ENCODE measurements around the gene PSEN1. TPM values are rescaled to one million over a fixed set of nuclear protein-coding genes. Genes with fewer than 3 reads are reported as not detected.
A peak's percentile ranks its signal among the peaks of the same experiment; 100 is the strongest.

PSEN1 gene
- total and polyA plus RNA-seq, 2 experiments from 2014 or later, result 36.3 to 49.7 TPM

GRCh38 chr14:73227812-73228781 is 91.8 kb downstream of the PSEN1 start:
- Histone ChIP-seq H3K4me3 (no peak overlapping the region), H3K27me3 (no peaks in the 10 kb centered on the region), H3K27ac (no peak overlapping the region), H3K9me3 (ENCODE audit: low read depth) (no peaks in the 10 kb centered on the region), H3K4me1 (ENCODE audit: low read depth) (peaks cover 11% of the 10 kb centered on the region), H3K36me3 (no peaks in the 10 kb centered on the region)
- no peak for TF ChIP-seq CTCF (IDR thresholded peaks at IDR 0.05; ENCODE audit: low read depth, low read length)
- peak in 1 of 2 donors; percentile 94 for DNase-seq (ENCODE audit: low read depth in 1 of 2, low spot score in 1 of 2)

DNA sequence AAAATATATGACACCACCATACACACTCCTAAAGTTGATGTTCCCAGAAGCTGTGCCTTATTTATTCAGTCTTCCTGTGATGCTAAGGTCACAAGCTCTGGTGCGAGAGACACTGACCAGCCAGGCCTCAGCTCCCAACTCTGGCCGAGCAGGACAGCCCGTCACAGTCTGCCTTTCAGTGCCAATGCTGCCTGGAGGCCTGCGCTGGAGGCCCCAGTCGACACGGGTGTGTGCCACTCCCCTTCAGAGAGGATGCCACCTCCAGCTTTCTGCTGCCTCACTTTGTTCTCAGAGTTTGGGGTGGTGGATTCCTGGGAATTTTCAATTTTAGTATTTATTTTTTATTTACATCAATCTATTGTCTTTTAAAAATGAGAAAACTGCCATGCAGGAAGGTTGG is 93.7 kb downstream of the PSEN1 start:
- no peaks in the 10 kb centered on the region for H3K36me3 ChIP-seq
- H3K27me3 ChIP-seq, result peaks cover 8% of the 10 kb centered on the region
- peaks cover 11% of the 10 kb centered on the region for H3K4me1 ChIP-seq (ENCODE audit: low read depth)
- no peak overlapping the region for H3K4me3 ChIP-seq
- no peak overlapping the region for H3K27ac ChIP-seq
- no peak for TF ChIP-seq CTCF (IDR thresholded peaks at IDR 0.05; ENCODE audit: low read depth, low read length)
- DNase-seq (ENCODE audit: low read depth in 1 of 2, low spot score in 1 of 2), result no peak
- H3K9me3 ChIP-seq (ENCODE audit: low read depth), result no peaks in the 10 kb centered on the region

DNA sequence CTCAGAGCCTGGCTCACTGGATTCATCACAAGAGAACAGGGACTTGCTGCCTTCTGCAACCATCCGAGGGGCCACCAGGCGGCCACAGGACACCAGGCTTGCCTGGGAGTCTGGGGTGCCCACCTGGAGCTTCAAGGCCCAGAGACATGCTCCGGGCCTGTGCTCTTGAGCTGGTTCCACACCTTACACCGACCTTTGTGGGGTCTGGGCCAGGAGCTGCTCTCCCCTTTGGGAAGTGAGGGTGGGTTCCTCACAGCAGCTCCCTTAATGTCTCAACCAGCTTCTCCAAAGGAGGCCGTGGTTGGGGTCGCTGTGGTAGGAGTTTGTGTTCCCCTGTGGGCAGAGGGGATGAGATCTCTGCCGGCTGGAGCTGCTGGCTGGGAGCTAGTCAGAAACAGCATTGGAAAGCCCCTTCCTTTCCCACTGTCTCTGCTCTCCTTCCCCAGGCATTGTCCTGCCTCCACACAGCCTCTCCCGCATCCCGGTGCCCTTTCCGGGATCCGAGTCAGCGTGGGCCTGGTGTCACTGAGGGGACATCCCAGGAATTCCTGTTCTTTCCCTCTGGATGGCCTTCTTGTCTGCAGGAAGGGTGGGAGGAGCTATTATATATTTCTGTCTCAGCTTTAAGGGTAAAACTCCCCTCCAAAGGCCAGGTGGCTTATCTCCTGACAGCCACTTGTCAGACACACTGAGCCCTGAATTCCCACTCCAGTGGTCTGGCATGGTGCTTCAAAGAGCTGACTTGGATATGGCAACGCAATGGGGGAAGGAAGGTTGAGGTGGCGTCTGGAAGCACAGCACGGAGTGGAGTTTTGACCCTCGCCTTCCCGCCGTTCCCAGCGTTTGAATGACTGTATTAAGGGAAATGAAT is 95.9 kb downstream of the PSEN1 start:
- Histone ChIP-seq H3K27ac (peak overlapping the region; percentile 41), H3K4me3 (no peak overlapping the region), H3K4me1 (ENCODE audit: low read depth) (peaks cover 21% of the 10 kb centered on the region), H3K9me3 (ENCODE audit: low read depth) (no peaks in the 10 kb centered on the region), H3K36me3 (no peaks in the 10 kb centered on the region), H3K27me3 (peaks cover 28% of the 10 kb centered on the region)
- peak; percentile 30 for TF ChIP-seq CTCF (IDR thresholded peaks at IDR 0.05; ENCODE audit: low read depth, low read length)
- DNase-seq (ENCODE audit: low read depth in 1 of 2, low spot score in 1 of 2), result peak; percentile 25 to 59

GRCh38 chr14:73232984-73233383 is 96.7 kb downstream of the PSEN1 start:
- H3K4me3 ChIP-seq, result no peak overlapping the region
- H3K27ac ChIP-seq, result no peak overlapping the region
- peaks cover 21% of the 10 kb centered on the region for H3K4me1 ChIP-seq (ENCODE audit: low read depth)
- H3K36me3 ChIP-seq, result no peaks in the 10 kb centered on the region
- no peak for TF ChIP-seq CTCF (IDR thresholded peaks at IDR 0.05; ENCODE audit: low read depth, low read length)
- no peaks in the 10 kb centered on the region for H3K9me3 ChIP-seq (ENCODE audit: low read depth)
- DNase-seq (ENCODE audit: low read depth in 1 of 2, low spot score in 1 of 2), result no peak
- peaks cover 36% of the 10 kb centered on the region for H3K27me3 ChIP-seq

DNA sequence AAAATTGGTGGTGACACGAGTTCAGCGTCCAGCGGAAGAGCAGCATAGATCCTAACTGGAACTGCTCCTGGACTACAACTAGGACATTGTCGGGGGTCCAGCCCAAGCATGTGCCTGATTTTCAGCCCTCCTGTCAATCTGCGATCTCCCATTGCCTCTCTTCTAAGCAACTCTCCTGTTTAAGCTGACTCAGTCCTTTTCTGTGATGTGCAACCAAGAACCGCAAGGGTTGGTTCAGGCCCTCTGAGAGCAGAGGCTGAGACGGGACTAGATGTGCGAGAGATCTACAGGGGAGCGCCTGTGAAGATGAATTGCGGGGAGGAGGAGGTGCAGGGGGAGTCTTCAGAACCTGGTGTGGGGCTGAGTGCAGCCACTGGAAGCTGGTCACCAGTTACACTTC is 97.3 kb downstream of the PSEN1 start:
- Histone ChIP-seq H3K27ac (no peak overlapping the region), H3K9me3 (ENCODE audit: low read depth) (no peaks in the 10 kb centered on the region), H3K36me3 (no peaks in the 10 kb centered on the region), H3K4me1 (ENCODE audit: low read depth) (peaks cover 21% of the 10 kb centered on the region), H3K27me3 (peaks cover 42% of the 10 kb centered on the region), H3K4me3 (no peak overlapping the region)
- DNase-seq (ENCODE audit: low read depth in 1 of 2, low spot score in 1 of 2), result no peak
- TF ChIP-seq CTCF (IDR thresholded peaks at IDR 0.05; ENCODE audit: low read depth, low read length), result no peak
